ENCODE data around the gene PARP14. TPM values are rescaled to one million over a fixed set of nuclear protein-coding genes. Genes with fewer than 3 reads are reported as not detected.

Gene PARP14
- total RNA-seq, 2 experiments from 2014 or later = 53.1 to 53.3 TPM

Other genes starting within 250 kb of the PARP14 start
- 10 to 100 TPM; 46.6 to 47.4 TPM for gene KPNA1, start 165.9 kb upstream of the PARP14 start, total RNA-seq
- gene PARP9, start 116.5 kb upstream of the PARP14 start, total RNA-seq = 10 to 100 TPM; 17.8 to 18.5 TPM
- 10 to 100 TPM; 22.1 to 25.9 TPM for gene DTX3L, start 116.5 kb upstream of the PARP14 start, total RNA-seq
- gene PARP15, start 103.2 kb upstream of the PARP14 start, total RNA-seq = 10 to 100 TPM; 13.3 to 14.0 TPM
- gene HSPBAP1, start 113.0 kb downstream of the PARP14 start, total RNA-seq = 1 to 10 TPM; 4.0 to 4.2 TPM
- gene SLC49A4, start 114.2 kb downstream of the PARP14 start, total RNA-seq = 1 to 10 TPM; 1.6 to 1.9 TPM